Activated effector memory CD4-positive, alpha-beta T cell treated with Interleukin-2 at 50 U/mL for 16 hours (primary cell): Measurements from ENCODE around the gene ARSG.
A peak's percentile ranks its signal among the peaks of the same experiment; 100 is the strongest.
"Not testable (repeated sequence)": the region's sequence is repeated elsewhere in the genome, so short reads cannot be mapped to it uniquely, and the experiment has no call there.

Source experiments
- DNase-seq: peaks from one replicate; pipeline ENCODE4 v3.0.0-alpha.2; 2020

Gene ARSG

DNA sequence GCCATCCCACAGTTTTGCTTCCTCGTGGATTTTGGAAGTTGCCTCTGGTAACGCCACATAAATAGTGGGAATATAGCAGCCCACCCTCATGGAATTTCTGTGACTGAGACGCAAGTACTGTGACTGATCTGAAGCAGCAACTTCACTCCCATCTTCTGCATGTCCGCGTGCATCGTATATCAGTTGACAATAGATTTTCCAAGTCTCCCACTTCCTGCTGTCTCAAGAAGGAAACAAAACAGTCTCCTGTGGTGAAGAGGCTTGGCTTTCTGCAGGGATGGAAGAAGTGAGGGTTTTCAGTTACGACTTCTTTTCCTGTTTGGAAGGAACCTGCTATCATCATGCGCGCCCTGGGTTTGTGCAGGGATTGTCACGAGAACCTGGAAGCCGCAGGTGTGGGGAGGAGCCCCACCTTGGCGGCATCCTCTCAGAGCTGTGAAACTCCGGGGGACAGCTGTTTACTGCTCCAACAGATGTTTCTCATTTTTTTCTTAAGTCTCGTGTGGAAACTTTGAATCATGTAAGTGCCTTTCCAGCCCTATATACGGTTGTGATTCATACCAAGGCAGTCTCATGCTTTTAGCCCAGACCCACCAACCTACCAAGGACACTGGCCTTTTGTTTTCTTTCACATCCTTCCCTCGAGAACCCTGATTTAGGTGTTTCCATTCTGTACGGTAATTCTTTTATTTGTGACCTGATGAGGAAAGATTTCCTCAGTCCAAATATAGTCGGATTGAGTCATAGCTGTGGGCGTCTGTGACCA is 108.5 kb downstream of the ARSG start:
- peak; percentile 19 for DNase-seq

DNA sequence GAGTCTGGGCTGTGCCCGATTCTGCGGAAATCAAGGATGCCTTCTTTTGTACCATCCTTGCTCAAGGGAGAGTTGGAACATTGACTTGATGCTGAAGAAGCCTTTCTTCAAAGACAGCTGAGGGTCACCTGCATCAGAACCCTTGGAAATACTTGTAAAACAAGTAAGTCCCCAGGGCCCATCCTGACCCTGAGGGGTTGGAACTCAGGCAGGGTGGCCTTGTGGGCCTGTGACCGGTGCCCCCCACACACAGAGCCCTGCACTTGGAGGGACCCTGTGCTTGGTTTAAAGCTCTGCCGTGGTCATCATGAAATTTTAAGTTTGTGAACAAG is 109.1 kb downstream of the ARSG start:
- no peak for DNase-seq

DNA sequence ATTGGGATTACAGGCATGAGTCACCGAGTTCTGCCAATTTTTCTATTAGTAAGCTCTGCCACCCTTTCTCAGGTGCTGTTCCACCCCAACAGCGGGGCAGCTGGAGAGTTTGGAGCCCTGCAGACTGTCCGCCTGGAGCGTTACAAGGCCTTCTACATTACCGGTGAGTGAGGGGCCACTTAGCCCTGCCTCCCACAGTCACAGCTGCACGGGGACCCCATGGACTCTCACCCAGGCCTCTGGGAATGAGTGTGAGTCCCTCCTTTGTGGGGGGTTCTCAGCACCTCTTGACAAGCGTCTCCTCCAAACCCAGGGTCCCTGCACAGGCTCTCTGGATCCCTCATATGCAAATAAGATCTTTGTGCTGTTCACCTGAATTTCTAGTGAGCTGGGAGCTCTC is 110.0 kb downstream of the ARSG start:
- no peak for DNase-seq

DNA sequence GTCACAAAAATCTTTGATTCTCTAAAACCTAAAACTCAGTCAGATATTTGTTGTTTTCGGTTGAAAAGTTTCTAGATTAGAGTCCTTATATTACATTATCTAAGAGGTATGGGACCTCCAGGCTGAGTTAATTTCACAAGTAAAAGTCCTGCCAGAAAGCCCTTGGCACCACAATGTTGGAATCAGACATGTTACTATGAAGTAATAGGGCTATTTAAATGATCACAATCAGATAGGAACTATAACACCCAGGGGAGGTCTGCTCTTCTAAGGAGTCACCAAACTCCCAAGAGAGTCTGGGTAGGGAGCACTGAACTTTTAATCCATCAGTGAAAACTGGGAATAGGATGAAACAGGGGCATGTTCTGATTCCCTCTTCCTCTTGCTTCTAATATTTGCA is 111.8 kb downstream of the ARSG start:
- no peak for DNase-seq

DNA sequence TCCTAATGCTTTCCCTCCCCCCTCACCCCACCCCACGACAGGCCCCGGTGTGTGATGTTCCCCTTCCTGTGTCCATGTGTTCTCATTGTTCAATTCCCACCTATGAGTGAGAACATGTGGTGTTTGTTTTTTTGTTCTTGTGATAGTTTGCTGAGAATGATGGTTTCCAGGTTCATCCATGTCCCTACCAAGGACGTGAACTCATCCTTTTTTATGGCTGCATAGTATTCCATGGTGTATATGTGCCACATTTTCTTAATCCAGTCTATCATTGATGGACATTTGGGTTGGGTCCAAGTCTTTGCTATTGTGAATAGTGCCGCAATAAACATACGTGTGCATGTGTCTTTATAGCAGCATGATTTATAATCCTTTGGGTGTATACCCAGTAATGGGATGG is 112.5 kb downstream of the ARSG start:
- DNase-seq, result not testable (repeated sequence)

DNA sequence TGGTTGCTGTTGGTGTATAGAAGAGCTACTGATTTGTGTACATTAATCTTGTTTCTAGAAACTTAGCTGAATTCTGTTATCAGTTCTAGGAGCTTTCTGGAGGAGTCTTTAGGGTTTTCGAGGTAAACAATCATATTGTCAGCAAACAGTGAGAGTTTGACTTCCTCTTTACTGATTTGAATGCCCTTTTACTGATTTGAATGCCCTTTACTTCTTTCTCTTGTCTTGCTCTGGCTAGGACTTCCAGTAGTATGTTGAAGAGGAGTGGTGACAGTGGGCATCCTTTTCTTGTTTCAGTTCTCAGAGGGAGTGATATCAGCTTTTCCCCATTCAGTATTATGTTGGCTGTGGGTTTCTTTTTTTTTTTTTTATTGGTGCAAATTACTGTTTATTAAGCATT is 116.4 kb downstream of the ARSG start:
- DNase-seq, result not testable (repeated sequence)

DNA sequence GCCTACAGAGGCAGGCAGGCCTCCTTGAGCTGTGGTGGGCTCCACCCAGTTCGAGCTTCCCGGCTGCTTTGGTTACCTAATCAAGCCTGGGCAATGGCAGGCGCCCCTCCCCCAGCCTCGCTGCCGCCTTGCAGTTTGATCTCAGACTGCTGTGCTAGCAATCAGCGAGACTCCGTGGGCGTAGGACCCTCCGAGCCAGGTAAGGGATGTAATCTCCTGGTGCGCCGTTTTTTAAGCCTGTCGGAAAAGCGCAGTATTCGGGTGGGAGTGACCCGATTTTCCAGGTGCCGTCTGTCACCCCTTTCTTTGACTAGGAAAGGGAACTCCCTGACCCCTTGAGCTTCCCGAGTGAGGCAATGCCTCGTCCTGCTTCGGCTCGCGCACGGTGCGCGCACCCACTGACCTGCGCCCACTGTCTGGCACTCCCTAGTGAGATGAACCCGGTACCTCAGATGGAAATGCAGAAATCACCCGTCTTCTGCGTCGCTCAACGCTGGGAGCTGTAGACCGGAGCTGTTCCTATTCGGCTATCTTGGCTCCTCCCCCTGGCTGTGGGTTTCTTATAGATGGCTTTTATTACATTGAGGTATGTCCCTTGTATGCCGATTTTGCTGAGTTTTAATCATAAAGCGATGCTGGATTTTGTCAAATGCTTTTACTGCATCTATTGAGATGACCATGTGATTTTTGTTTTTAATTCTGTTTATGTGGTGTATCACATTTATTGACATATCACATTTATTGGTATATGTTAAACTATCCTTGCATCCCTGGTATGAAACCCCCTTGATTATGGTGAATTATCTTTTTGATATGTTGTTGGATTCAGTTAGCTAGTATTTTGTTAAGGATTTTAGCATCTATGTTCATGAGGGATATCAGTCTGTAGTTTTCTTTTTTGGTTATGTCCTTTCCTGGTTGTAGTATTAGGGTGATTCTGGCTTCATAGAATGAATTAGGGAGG is 122.6 kb downstream of the ARSG start:
- DNase-seq, result peak; percentile 55

DNA sequence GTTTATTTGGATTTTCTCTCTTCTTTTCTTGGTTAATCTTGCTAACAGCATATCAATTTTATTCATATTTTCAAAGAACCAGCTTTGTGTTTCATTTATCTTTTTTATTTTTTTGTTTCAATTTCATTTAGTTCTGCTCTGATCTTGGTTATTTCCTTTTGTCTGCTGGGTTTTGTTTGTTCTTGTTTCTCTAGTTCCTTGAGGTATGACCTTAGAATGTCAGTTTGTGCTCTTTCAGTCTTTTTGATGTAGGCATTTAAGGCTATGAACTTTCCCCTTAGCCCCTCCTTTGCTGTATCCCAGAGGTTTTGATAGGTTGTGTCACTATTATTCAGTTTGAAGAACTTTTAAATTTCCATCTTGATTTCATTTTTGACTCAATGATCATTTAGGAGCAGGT is 123.6 kb downstream of the ARSG start:
- DNase-seq, result not testable (repeated sequence)

DNA sequence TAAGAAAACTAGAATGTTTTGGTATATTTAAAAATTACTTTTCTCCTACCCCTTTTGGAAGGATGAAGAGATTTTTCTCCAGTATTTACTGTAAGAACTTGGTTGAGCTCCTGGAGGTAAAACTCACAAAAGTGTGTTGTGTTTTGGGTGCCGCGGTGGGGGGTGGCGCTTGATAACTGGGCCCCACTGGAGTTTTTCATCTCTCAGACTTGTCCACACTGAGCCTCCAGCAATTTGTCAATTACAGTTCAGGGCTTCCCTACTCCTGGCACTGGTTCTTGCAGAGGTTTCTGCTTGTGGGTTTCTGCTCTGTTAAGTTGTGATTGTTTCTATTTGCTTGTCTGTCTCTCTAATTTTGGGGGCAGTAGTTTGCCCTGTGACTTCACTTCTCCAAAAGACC is 126.0 kb downstream of the ARSG start:
- DNase-seq, result no peak

DNA sequence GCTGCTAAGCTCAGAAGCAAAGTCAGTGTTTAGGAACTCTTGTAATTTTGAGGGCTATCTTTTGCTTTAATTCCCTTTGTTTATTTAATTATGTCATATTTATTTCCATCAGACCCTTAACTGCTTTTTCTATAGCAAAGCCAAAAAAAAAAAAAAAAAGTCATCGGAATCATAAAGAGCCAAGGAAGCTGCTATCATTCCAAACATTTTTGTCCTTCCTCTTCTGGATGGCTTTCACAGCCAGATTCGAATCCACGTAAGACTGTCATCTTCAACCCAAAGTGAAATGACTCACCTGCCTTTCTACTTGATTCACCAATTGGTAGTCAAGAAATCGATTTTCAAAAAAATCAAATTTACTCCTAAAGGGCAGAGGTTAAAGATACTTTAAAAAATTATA is 127.6 kb downstream of the ARSG start:
- DNase-seq, result no peak

DNA sequence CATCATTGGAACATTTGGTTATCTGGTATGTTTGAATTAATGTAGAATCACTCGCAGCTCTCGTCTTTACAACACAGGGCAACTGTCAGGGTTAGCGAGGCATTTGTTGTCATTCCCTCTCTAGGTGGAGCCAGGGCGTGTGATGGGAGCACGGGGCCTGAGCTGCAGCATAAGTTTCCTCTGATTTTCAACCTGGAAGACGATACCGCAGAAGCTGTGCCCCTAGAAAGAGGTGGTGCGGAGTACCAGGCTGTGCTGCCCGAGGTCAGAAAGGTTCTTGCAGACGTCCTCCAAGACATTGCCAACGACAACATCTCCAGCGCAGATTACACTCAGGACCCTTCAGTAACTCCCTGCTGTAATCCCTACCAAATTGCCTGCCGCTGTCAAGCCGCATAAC is 128.8 kb downstream of the ARSG start:
- DNase-seq, result no peak

DNA sequence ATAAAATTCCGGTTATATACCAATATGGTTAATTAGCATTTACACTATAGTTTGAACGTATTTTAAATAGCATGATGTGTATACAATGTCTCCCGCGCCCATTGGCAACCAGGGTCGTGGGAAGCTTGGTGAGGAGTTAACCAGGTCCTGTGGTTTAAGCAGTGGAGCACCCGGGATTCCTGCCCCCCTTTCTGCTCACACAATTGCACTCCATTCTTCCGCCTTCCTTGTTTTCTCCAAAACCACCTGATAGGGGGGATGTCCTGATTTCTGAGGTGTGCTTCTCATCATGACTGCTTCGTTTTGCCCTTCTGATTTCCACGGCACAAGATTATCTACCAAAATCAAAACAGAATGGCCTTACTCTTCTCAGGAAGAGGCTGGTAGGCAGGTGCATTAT is 130.2 kb downstream of the ARSG start:
- DNase-seq, result no peak

DNA sequence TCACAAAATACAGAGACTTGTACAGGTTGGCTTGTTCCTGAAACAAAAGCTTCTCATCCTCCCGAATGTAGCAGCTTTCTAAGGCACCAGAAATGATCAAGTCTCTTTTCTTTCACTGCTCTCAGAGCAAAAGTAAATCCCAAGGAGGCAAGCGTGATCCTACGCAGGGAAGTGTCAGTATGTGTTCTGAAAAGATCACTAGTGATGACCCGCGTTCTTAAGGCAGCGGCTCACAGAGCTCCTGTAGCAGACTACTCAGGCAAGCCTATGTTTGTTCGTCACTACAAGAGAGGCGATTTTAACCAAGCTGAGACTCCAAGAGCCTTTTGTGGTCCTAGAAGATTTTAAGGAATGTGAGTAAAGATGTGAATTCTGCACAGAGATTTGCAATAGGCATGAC is 131.5 kb downstream of the ARSG start:
- DNase-seq, result no peak

DNA sequence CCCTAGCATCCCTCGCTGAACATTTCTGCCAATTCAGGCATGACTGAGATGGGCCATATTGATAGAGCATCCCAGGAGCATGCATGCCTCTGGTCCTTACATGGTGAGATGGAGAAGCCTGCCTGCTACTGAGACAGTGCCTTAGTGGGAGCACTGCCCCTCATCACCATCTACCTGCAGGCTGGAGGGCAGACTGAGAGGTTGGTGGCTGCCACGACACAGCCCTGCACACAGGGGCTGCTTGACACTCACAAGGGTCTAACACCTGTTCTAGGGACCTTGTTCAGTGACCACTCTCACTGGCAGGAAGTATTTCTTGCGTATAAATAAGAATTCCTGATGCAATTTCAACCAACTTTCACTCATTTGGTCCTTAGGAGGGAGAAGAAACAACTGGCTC is 132.0 kb downstream of the ARSG start:
- DNase-seq, result no peak

DNA sequence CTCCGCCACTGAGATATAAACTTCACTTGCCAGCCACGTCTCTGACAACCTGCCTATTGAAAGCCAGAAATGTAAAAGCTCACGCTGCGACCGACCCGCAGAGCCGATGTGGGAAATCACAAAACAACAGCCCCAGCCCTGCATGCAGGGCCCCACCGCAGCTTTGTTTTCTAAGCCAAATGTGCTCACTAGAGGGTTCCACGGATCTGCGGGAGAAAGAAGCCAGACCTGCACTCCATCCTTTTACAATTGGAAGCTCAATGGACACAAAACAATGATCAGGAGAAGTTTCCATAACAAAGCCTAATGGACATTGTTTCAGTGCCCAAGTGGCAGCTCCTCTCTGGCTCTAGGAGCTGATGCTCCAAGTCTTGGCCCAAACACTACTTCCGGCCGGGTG is 132.9 kb downstream of the ARSG start:
- DNase-seq, result no peak

DNA sequence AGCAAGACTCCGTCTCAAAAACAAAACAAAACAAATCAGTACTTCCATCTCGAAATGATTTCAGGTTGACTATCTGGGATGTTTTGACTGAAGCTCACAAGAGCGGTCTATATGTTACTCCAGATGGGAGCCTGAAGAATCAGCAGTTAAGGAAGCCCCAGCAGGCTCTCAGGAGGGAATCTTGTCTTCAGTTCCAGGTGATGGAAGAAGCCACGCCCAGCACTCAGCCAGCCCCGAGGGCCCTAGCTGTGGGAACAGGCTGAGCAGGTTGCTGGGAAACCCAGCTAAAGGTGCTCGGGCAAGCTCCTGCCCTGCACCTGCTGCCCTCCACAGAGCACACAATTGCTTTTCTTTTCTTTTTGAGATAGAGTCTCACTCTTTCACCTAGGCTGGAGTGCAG is 133.6 kb downstream of the ARSG start:
- DNase-seq, result no peak

DNA sequence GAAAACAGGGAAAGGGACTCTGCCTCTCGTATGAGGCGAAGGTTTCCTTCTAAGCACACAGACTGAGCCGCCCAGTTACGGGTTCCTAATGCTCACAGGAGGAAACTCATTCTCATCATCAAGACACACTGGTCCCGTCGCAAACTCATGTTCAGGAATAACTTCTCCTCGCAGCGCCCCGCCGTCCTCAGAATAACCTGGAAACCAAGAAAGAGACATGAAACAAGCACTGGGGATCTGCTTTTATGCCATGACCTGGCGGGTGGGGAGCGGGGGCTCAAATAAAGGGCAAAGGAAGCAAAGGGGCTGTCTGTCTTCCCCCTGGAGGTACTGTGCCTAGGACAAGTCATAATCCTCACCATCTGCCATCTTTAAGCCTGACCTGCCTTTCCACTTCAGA is 134.7 kb downstream of the ARSG start:
- no peak for DNase-seq

DNA sequence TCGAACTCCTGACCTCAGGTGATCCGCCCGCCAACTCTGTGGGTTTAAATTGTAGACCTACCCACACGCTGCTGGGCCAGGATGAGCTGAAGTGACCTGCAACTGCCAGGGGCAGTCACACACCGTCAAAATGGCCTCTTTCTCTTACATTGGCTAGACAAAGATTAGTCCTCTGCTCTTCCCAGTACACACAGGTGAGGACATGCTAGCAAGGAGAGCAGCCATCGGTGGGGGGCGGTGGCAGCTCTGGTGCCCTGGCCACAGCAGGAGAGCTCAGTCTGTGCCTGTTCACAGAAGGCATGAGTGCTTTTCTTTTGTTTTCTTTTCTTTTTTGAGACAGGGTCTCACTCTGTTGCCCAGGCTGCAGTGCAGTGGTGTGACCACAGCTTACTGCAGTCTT is 136.3 kb downstream of the ARSG start:
- DNase-seq, result no peak

DNA sequence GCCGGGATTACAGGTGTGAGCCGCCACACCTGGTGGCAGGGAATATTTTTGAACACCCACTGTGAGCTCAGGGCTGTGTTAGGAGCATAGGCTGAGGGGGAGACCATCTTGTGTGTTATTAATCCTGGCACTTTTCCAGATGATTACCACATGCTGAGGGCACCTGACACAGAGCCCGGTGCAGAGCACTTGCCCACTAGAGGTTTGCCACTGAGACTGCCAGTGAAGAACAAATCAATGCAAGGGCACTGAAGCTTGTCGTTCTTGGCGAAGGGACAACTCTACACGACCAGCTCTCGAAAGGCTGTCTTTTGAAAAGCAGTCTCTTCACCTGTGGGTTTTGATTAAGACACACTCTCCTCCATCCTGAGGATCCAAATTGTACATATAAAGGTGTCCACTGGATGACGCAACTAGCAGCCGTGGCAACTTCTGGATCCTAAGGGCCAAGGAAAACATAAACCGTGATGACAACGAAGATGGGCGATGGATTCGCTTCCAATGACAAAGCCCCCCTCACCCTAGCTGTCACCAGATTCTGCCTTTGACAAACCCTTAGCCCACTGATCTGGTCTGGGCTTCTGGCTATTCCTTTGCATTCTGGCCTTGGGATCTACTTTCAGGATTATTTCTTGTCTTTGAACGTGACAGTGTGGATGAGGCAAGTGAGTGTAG is 137.3 kb downstream of the ARSG start:
- DNase-seq, result no peak

DNA sequence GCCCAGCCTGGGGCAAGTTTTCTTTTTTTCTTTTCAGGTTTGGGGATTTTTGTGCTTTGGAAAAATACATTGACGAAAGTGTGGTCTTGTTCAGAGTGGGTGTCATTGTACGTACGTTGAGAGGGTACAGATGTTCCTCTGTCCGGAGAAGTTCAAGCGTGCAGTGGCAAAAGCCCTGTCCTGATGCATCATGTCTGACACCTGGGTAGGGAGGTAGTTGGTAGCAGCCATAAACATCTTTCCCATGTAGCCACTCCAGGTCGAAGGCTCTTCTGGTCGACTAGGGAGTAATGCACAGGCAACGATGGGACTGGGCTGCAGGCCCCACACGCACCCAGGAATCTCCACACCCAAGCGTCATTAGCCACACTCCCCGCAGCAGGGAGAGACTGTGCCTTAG is 138.6 kb downstream of the ARSG start:
- no peak for DNase-seq

DNA sequence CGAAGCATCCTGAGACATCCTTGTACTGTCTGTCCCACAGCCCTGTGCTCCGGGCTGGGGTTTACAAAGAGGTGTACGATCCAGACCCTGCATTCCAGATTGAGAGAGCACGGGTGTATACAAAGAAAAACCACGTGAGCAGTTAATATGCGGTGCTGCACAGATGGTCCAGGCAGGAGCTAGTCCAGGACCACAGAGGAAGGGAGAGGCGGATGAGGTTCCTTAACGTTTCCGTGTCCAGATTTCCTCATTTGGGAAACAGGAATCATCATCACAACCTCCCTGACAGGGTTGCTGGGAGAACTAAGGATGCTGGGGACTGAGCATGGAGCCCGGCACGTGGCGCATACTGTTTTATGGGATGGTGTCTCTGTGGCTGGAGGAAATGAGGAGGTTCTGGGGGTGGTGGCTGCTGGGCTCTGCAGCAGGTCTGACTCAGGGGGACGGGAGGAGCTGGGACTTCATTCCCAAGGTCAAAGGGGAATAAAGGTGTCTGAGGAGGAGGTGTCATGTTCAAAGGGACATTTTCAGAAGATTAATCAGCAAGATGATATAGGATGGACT is 139.8 kb downstream of the ARSG start:
- no peak for DNase-seq

DNA sequence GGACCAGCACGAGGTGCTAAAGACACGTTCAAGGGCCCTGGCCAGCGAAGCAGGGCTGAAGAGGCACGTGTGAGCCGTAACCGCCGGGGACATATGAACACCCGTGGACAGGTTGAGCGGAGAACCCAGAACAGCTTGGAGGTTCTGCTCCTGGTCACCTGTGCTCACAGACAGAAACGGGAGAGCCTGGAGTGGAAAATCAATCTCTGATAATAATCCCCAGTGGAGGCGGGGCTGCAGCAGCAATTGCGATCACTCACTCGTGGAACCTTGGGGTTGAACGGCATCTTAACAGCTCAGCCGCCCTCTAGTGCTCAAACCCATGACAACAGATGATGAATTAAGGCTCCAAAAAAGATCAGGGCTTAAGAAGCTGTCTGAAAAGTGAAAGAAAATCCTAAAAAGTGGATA is 140.4 kb downstream of the ARSG start:
- DNase-seq, result peak; percentile 20

DNA sequence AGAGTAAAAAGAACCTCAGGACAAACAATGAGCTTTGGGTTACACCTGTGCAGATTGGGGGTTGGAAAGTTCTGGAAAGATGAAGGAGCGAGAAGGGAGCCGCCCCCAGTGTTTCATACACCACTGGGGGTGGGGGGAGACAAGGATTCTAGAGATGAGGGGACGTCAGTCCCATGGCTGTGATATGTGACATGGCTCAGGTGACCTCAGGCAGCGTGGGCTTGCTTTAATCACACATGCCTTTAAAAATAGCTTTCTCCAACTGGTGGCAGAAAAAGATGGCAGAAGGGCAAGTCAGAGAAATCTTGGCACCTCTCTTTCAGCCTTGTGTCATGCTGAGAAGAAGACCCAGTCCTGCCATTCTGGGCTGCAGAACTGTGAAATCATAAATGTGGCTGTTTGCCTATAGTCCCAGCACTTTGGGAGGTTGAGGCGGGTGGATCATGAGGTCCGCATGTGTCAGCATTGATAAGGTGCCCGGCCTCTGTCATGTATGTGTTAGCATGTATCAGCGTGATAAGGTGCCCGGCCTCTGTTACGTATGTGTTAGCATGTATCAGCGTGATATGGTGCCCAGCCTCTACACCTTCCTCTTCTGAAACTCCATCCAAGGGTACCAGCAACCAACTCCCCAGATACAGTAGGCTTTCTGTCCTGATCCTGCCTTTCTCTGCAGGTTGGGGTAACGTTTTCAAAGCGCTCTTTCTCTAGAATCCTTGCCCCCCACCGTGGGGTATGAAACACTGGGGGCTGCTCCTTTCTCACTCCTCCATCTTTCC is 141.0 kb downstream of the ARSG start:
- DNase-seq, result no peak
